ENCODE data around the gene MAD1L1.

GRCh38 chr7:2156756-2157472 lies 75.8 kb downstream of the MAD1L1 start:
- no peak for TF ChIP-seq ZNF830 (tag by site-specific recombination; IDR thresholded peaks at IDR 0.05; ENCODE audit: low read depth)
- no peak for TF ChIP-seq ZBTB48 (tag by site-specific recombination; IDR thresholded peaks at IDR 0.05)
- TF ChIP-seq REST (tag by site-specific recombination; IDR thresholded peaks at IDR 0.05): no peak
- TF ChIP-seq GLIS2 (tag by site-specific recombination; IDR thresholded peaks at IDR 0.05): no peak
- no peak for TF ChIP-seq PRDM2 (tag by site-specific recombination; IDR thresholded peaks at IDR 0.05; ENCODE audit: borderline replicate concordance)
- TF ChIP-seq ZNF354C (tag by site-specific recombination; IDR thresholded peaks at IDR 0.05; ENCODE audit: borderline replicate concordance, low read depth): no peak
- TF ChIP-seq CTCF (tag by site-specific recombination; IDR thresholded peaks at IDR 0.05): no peak
- TF ChIP-seq ZFP69B (tag by site-specific recombination; IDR thresholded peaks at IDR 0.05): no peak
- TF ChIP-seq TRIM28 (IDR thresholded peaks at IDR 0.05; ENCODE audit: borderline replicate concordance, low read length): no peak

Measured in HEK293 (cell line).